ENCODE results near the gene FUT7. TPM values are rescaled to one million over a fixed set of nuclear protein-coding genes. Genes with fewer than 3 reads are reported as not detected.

The FUT7 gene
- total RNA-seq, 1 experiment from 2014 or later: not detected

DNA sequence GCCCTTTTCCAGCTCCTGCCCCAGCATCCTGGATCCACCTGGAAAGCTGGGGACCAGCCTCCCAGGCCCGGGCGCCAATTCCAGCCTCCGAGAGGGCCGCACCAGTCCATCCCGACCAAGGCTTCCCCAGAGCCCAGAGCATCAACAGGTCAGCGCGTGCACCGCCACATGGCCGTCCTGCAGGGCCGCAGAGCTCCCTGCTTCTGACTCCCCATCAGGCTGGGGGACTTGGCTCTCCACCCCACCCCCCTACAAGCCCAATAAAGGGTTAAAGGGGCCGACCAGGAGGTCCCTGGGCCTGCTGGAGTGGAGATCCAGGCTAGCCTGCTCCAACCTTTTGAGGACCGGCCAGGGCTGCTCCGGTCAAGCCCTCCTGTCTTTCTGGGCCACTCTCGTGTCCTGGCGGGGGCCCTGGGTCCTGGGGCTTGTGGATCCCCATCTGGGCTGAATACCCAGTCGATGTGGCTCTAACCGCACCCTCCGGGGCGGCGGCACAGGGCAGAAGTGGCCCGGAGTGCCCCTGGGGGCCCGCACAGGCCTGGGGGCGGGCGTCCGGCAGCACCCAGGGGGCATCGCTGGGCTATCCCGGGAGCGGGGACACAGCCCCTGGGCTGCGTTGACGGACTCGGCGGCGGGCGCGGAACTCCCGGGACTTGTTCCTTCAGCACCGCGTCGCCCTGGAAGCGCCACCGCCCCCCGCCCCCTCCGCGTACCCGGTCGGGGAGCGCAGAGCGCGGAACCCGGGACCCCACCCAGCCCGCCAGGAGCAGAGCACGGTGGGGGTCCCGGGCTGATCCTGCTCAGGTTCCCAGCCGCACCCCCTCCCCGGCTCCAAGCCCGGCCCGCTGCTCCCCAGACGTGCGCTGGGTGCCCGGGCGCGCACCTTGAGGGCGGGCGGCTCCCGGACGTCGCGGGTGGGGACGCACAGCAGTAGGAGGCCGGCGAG is 21.4 kb upstream of the FUT7 start:
- Mint-ChIP-seq H3K4me1 (peaks cover 2 to 11% of the 10 kb centered on the region in 2 experiments), H3K27ac (no peak overlapping the region), H3K27me3 (ENCODE audit: low read depth) (peaks cover 70% of the 10 kb centered on the region), H3K4me3 (peak overlapping the region in 1 of 2 experiments; percentile 40; a peak in 1 of 5 replicates), H3K36me3 (ENCODE audit: insufficient read depth in 1 of 3, low read depth in 3 of 3) (no peaks in the 10 kb centered on the region), H3K9me3 (no peaks in the 10 kb centered on the region)
- H3K79me1 ChIP-seq (ENCODE audit: insufficient read depth, low read depth, low read length, poor library complexity, severe bottlenecking): no peaks in the 10 kb centered on the region
- no peak overlapping the region for H2BK120ac ChIP-seq (ENCODE audit: low read depth, low read length, poor library complexity, severe bottlenecking)
- H2BK15ac ChIP-seq (ENCODE audit: low read depth, low read length): no peak overlapping the region
- peak overlapping the region; percentile 2 for H3K4me2 ChIP-seq (ENCODE audit: insufficient read depth, insufficient read length, low read length)
- no peaks in the 10 kb centered on the region for H4K20me1 ChIP-seq (ENCODE audit: control insufficient read depth, insufficient read depth, insufficient read length)
- H3K4ac ChIP-seq (ENCODE audit: low read depth, low read length): no peak overlapping the region
- no peak overlapping the region for H2BK20ac ChIP-seq (ENCODE audit: low read depth, low read length, poor library complexity, severe bottlenecking)
- H3K4me1 ChIP-seq (ENCODE audit: insufficient read depth, low read length): no peaks in the 10 kb centered on the region
- H3T11ph ChIP-seq (ENCODE audit: low read length): no peak overlapping the region
- no peak overlapping the region for H4K5ac ChIP-seq (ENCODE audit: insufficient read length, low read depth, low read length)
- TF ChIP-seq, protein P1, sequence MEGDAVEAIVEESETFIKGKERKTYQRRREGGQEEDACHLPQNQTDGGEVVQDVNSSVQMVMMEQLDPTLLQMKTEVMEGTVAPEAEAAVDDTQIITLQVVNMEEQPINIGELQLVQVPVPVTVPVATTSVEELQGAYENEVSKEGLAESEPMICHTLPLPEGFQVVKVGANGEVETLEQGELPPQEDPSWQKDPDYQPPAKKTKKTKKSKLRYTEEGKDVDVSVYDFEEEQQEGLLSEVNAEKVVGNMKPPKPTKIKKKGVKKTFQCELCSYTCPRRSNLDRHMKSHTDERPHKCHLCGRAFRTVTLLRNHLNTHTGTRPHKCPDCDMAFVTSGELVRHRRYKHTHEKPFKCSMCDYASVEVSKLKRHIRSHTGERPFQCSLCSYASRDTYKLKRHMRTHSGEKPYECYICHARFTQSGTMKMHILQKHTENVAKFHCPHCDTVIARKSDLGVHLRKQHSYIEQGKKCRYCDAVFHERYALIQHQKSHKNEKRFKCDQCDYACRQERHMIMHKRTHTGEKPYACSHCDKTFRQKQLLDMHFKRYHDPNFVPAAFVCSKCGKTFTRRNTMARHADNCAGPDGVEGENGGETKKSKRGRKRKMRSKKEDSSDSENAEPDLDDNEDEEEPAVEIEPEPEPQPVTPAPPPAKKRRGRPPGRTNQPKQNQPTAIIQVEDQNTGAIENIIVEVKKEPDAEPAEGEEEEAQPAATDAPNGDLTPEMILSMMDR (conservative IDR thresholded peaks at IDR 0.05): no peak
- peak; percentile 49 for DNase-seq
- no peaks in the 10 kb centered on the region for H3K9me3 ChIP-seq (ENCODE audit: control insufficient read depth, low read depth, low read length)
- whole genome bisulfite sequencing (ENCODE audit: extremely low coverage, insufficient read length, low lambda C conversion rate): no CpG with 5 or more reads among the region's 71 CpGs
- no peak overlapping the region for H3K27ac ChIP-seq (ENCODE audit: insufficient read length, low read depth, low read length)
- no peak overlapping the region for H2BK12ac ChIP-seq (ENCODE audit: insufficient read length, low read depth, low read length)
- H2AK5ac ChIP-seq (ENCODE audit: insufficient read length, low read length): no peak overlapping the region
- H3K23me2 ChIP-seq (ENCODE audit: insufficient read length, low read depth, low read length, poor library complexity, severe bottlenecking): peaks cover 6% of the 10 kb centered on the region
- H3K18ac ChIP-seq (ENCODE audit: insufficient read length, low read depth, low read length): no peak overlapping the region
- no peak overlapping the region for H3K23ac ChIP-seq (ENCODE audit: insufficient read length, low read depth, low read length)
- peaks cover 4% of the 10 kb centered on the region; the same call in 1 of the 2 replicates for H3K27me3 ChIP-seq (ENCODE audit: insufficient read depth, low read length)
- H2BK5ac ChIP-seq (ENCODE audit: insufficient read length, low read length): no peak overlapping the region
- H4K91ac ChIP-seq (ENCODE audit: insufficient read length, low read depth, low read length): no peak overlapping the region
- H3K14ac ChIP-seq (ENCODE audit: insufficient read depth, low read length): no peak overlapping the region
- no peaks in the 10 kb centered on the region for H3K79me2 ChIP-seq (ENCODE audit: insufficient read depth, low read length)
- H2AFZ ChIP-seq (ENCODE audit: low read length): no peak overlapping the region
- no peak overlapping the region for H3K9ac ChIP-seq (ENCODE audit: extremely low read depth, insufficient read length, low read length)
- H3K56ac ChIP-seq (ENCODE audit: insufficient read length, low read depth, low read length): no peak overlapping the region
- H4K8ac ChIP-seq (replicated peaks; ENCODE audit: insufficient read length, low read depth, low read length): no peak overlapping the region

All from H9 (cell line).